Left ventricle myocardium inferior (tissue), 1 donor: ENCODE results near the gene PHACTR3. TPM values are rescaled to one million over a fixed set of nuclear protein-coding genes. Genes with fewer than 3 reads are reported as not detected.

Experiments
- DNase-seq: peaks from one replicate; pipeline ENCODE4 v3.0.0-alpha.2; 2020
- H3K27ac ChIP-seq: fragments of 200-600 bp; replicated peaks from 2 replicates; pipeline ENCODE4 v1.8.0; 2021
- H3K27me3 ChIP-seq: fragments of 200-600 bp; 2 replicates; pipeline ENCODE4 v1.8.0; 2021; ENCODE audit warnings: low read depth
- H3K36me3 ChIP-seq: fragments of 200-600 bp; 2 replicates; pipeline ENCODE4 v1.8.0; 2021
- H3K4me1 ChIP-seq: fragments of 200-600 bp; 2 replicates; pipeline ENCODE4 v1.8.0; 2021
- H3K4me3 ChIP-seq: fragments of 200-600 bp; 2 replicates; pipeline ENCODE4 v1.8.0; 2021; ENCODE audit warnings: mild to moderate bottlenecking, moderate library complexity
- H3K9me3 ChIP-seq: fragments of 200-600 bp; replicated peaks from 2 replicates; pipeline ENCODE4 v1.8.0; 2021
- CTCF ChIP-seq: fragments of 200-600 bp; IDR thresholded peaks from 2 replicates; pipeline ENCODE4 v1.8.0; 2021; ENCODE audit warnings: antibody characterized with exemption, mild to moderate bottlenecking, borderline replicate concordance
- intact Hi-C: fragments of 100-400 bp; cut with micrococcal nuclease; formaldehyde crosslinking; loops from one replicate; pipeline ENCODE4 v1.11.0; 2022
- total RNA-seq: library from RNA; stranded (reverse); fragmentation: NEBNext Ultra II Directional; extraction: Animal tissue kit (Norgen Biotek cat#: 25700); gene quantifications from one replicate; pipeline ENCODE4 v1.2.1, GENCODE V29; 2021
- donor health status: DM: no; HTN: yes; CAD: no; lungs with severe emphysema.

PHACTR3 gene
- total RNA-seq, 1 donor from 2014 or later = 4.3 TPM

GRCh38 chr20:59728722-59729430 is 124.5 kb downstream of the PHACTR3 start:
- H3K27me3 ChIP-seq = peaks cover 25% of the 10 kb centered on the region
- no peaks in the 10 kb centered on the region for H3K9me3 ChIP-seq
- no peak for TF ChIP-seq CTCF
- H3K27ac ChIP-seq = no peak overlapping the region
- H3K4me1 ChIP-seq = no peaks in the 10 kb centered on the region
- DNase-seq = no peak
- H3K36me3 ChIP-seq = no peaks in the 10 kb centered on the region
- intact Hi-C loops = no loop called here
- H3K4me3 ChIP-seq = no peak overlapping the region

GRCh38 chr20:59729506-59729905 is 125.2 kb downstream of the PHACTR3 start:
- H3K4me3 ChIP-seq = no peak overlapping the region
- TF ChIP-seq CTCF = no peak
- no peak for DNase-seq
- no peaks in the 10 kb centered on the region for H3K4me1 ChIP-seq
- H3K36me3 ChIP-seq = no peaks in the 10 kb centered on the region
- H3K27me3 ChIP-seq = peaks cover 20% of the 10 kb centered on the region
- intact Hi-C loops = no loop called here
- no peak overlapping the region for H3K27ac ChIP-seq
- no peaks in the 10 kb centered on the region for H3K9me3 ChIP-seq

- H3K27ac ChIP-seq = no peak overlapping the region
- H3K36me3 ChIP-seq = no peaks in the 10 kb centered on the region
- intact Hi-C loops = no loop called here
- DNase-seq = no peak
- TF ChIP-seq CTCF = no peak
- no peaks in the 10 kb centered on the region for H3K4me1 ChIP-seq
- no peak overlapping the region for H3K4me3 ChIP-seq
- peaks cover 11% of the 10 kb centered on the region for H3K27me3 ChIP-seq
- H3K9me3 ChIP-seq = no peaks in the 10 kb centered on the region
Measured at GRCh38 chr20:59730722-59731121, 126.4 kb downstream of the PHACTR3 start.

- no peak for TF ChIP-seq CTCF
- no peak for DNase-seq
- Histone ChIP-seq H3K27me3 (peaks cover 10% of the 10 kb centered on the region), H3K4me3 (no peak overlapping the region), H3K9me3 (no peaks in the 10 kb centered on the region), H3K36me3 (no peaks in the 10 kb centered on the region), H3K4me1 (no peaks in the 10 kb centered on the region), H3K27ac (no peak overlapping the region)
- intact Hi-C loops = no loop called here
Measured at GRCh38 chr20:59731376-59731775, 127.0 kb downstream of the PHACTR3 start.

- Histone ChIP-seq H3K36me3 (no peaks in the 10 kb centered on the region), H3K27me3 (peaks cover 22% of the 10 kb centered on the region), H3K9me3 (no peaks in the 10 kb centered on the region), H3K4me3 (no peak overlapping the region), H3K4me1 (no peaks in the 10 kb centered on the region), H3K27ac (no peak overlapping the region)
- no peak for DNase-seq
- no peak for TF ChIP-seq CTCF
- intact Hi-C loops = no loop called here
Measured at GRCh38 chr20:59733351-59733750, 129.0 kb downstream of the PHACTR3 start.
